ENCODE data around the gene MYH10. TPM values are rescaled to one million over a fixed set of nuclear protein-coding genes. Genes with fewer than 3 reads are reported as not detected.

MYH10 gene
- total RNA-seq, 5 donors from 2014 or later (not counting 1 experiment from before 2014, with no cell fraction given) = 1.3 to 2.8 (median 2.1) TPM

- Histone ChIP-seq H3K4me3 (ENCODE audit: control insufficient read depth in 1 of 2, extremely low read depth in 1 of 2, low read length in 1 of 2) (no peak overlapping the region), H3K27ac (ENCODE audit: low read length) (no peak overlapping the region), H3K36me3 (ENCODE audit: control insufficient read depth in 2 of 2, extremely low read depth in 1 of 2, insufficient read depth in 1 of 2, low read length in 1 of 2) (no peaks in the 10 kb centered on the region), H3K9me3 (no peaks in the 10 kb centered on the region), H3K27me3 (replicated peaks in 1 of 2; ENCODE audit: control insufficient read depth in 2 of 2, extremely low read depth in 1 of 2, insufficient read depth in 2 of 2, low read length in 1 of 2) (peaks cover 0 to 14% of the 10 kb centered on the region in 2 experiments), H3K4me1 (ENCODE audit: control insufficient read depth in 1 of 2, extremely low read depth in 1 of 2, insufficient read depth in 2 of 2, low read length in 2 of 2) (no peaks in the 10 kb centered on the region)
- ATAC-seq (replicated peaks in 1 of 4) (no peak), DNase-seq (no peak)
- POLR2A ChIA-PET = interaction anchor here in 1 of 2 donors (0.6 kb wide), 1 partner anchor 169 kb away, joined by 3 read pairs; no protein-coding TSS in a partner anchor
- no peak overlapping the region for H3K4me3 Mint-ChIP-seq
- peaks cover 17 to 26% of the 10 kb centered on the region in 2 donors for H3K27me3 Mint-ChIP-seq
- no peak overlapping the region for H3K27ac Mint-ChIP-seq
- no CpG with 5 or more reads among the region's 3 CpGs for WGBS (ENCODE audit: insufficient coverage)
- H3K36me3 Mint-ChIP-seq = no peaks in the 10 kb centered on the region
- H3K4me1 Mint-ChIP-seq = no peaks in the 10 kb centered on the region
- H3K9me3 Mint-ChIP-seq = no peaks in the 10 kb centered on the region
- CTCF ChIA-PET = no interaction called here
Measured at GRCh38 chr17:8426802-8427201, 203.7 kb downstream of the MYH10 start.

- no peak for ATAC-seq (replicated peaks in 1 of 4)
- Histone ChIP-seq H3K27me3 (replicated peaks in 1 of 2; ENCODE audit: control insufficient read depth in 2 of 2, extremely low read depth in 1 of 2, insufficient read depth in 2 of 2, low read length in 1 of 2) (peaks cover 0 to 20% of the 10 kb centered on the region in 2 experiments), H3K9me3 (no peaks in the 10 kb centered on the region), H3K4me3 (ENCODE audit: control insufficient read depth in 1 of 2, extremely low read depth in 1 of 2, low read length in 1 of 2) (no peak overlapping the region), H3K27ac (ENCODE audit: low read length) (no peak overlapping the region), H3K36me3 (ENCODE audit: control insufficient read depth in 2 of 2, extremely low read depth in 1 of 2, insufficient read depth in 1 of 2, low read length in 1 of 2) (no peaks in the 10 kb centered on the region), H3K4me1 (ENCODE audit: control insufficient read depth in 1 of 2, extremely low read depth in 1 of 2, insufficient read depth in 2 of 2, low read length in 2 of 2) (no peaks in the 10 kb centered on the region)
- Mint-ChIP-seq H3K27ac (no peak overlapping the region), H3K27me3 (peaks cover 17 to 30% of the 10 kb centered on the region in 2 donors), H3K4me3 (no peak overlapping the region), H3K4me1 (no peaks in the 10 kb centered on the region), H3K9me3 (no peaks in the 10 kb centered on the region), H3K36me3 (no peaks in the 10 kb centered on the region)
- POLR2A ChIA-PET = interaction anchor here in 1 of 2 donors (0.6 kb wide), 1 partner anchor 168 kb away, joined by 3 read pairs; no protein-coding TSS in a partner anchor
- CTCF ChIA-PET = no interaction called here
- no peak for DNase-seq
- 61% methylated on average over 4 of the region's 6 CpGs for WGBS (ENCODE audit: insufficient coverage)
Measured at GRCh38 chr17:8426094-8426720, 204.3 kb downstream of the MYH10 start.

Other genes with a start within 250 kb of the MYH10 start
- gene RPL26, start 247.5 kb downstream of the MYH10 start, total RNA-seq = 1,000 to 10,000 TPM; 2,515 to 2,978 (median 2,612) TPM
- gene RNF222, start 232.9 kb downstream of the MYH10 start, total RNA-seq = 1 to 10 TPM in 2 of 5 donors, under 1 TPM in 2, not detected in 1; 0.09 to 1.6 (median 0.57) TPM
- gene NDEL1, start 194.8 kb downstream of the MYH10 start, total RNA-seq = 100 to 1,000 TPM in 2 of 5 donors, 10 to 100 TPM in 3; 83.4 to 241 (median 99.0) TPM
- gene CCDC42, start 114.1 kb upstream of the MYH10 start, total RNA-seq = under 1 TPM in 1 of 5 donors, not detected in 4; 0.46 TPM
- not detected for gene SPDYE4, start 127.8 kb upstream of the MYH10 start, total RNA-seq
- gene MFSD6L, start 168.6 kb upstream of the MYH10 start, total RNA-seq = under 1 TPM in 4 of 5 donors, not detected in 1; 0.13 to 0.32 (median 0.20) TPM
- 1 to 10 TPM in 2 of 5 donors, under 1 TPM in 3; 0.53 to 1.4 (median 0.72) TPM for gene PIK3R6, start 236.9 kb upstream of the MYH10 start, total RNA-seq